ENCODE measurements around the gene IGSF22. TPM values are rescaled to one million over a fixed set of nuclear protein-coding genes. Genes with fewer than 3 reads are reported as not detected.

IGSF22 gene
- total RNA-seq, 2 experiments from 2014 or later: 1.1 to 1.3 TPM

GRCh38 chr11:18657673-18658072 is 68.3 kb downstream of the IGSF22 start:
- DNase-seq: no peak
- H3K9me3 Mint-ChIP-seq: peaks cover 8% of the 10 kb centered on the region
- no peak overlapping the region for H3K4me3 Mint-ChIP-seq
- H3K27ac Mint-ChIP-seq: no peak overlapping the region
- H3K36me3 Mint-ChIP-seq: no peaks in the 10 kb centered on the region
- peaks cover under 1% of the 10 kb centered on the region for H3K4me1 Mint-ChIP-seq
- H3K27me3 Mint-ChIP-seq: no peaks in the 10 kb centered on the region

Other genes with a start within 250 kb of the IGSF22 start
- gene TSG101, start 199.2 kb downstream of the IGSF22 start, total RNA-seq: 10 to 100 TPM; 38.5 to 46.4 TPM
- 10 to 100 TPM; 15.4 to 15.7 TPM for gene UEVLD, start 137.5 kb downstream of the IGSF22 start, total RNA-seq
- 1 to 10 TPM in 1 of 2 experiments, under 1 TPM in 1; 0.54 to 1.4 TPM for gene MISFA, start 126.4 kb downstream of the IGSF22 start, total RNA-seq
- 10 to 100 TPM; 23.3 to 23.4 TPM for gene SPTY2D1, start 91.8 kb downstream of the IGSF22 start, total RNA-seq
- under 1 TPM; 0.25 to 0.52 TPM for gene TMEM86A, start 27.4 kb downstream of the IGSF22 start, total RNA-seq
- gene PTPN5, start 65.6 kb upstream of the IGSF22 start, total RNA-seq: not detected
- gene MRGPRX1, start 213.2 kb upstream of the IGSF22 start, total RNA-seq: not detected